HG03354 (cell line): ENCODE data around the gene VWF.

Source experiments
- ATAC-seq: cut with Tn5 transposase; IDR thresholded peaks from one replicate; pipeline ENCODE4 v1.9.1; 2021; ENCODE audit warnings: mild to moderate bottlenecking; ENCODE audit not compliant: unreplicated experiment, poor library complexity, severe bottlenecking

Gene VWF

DNA sequence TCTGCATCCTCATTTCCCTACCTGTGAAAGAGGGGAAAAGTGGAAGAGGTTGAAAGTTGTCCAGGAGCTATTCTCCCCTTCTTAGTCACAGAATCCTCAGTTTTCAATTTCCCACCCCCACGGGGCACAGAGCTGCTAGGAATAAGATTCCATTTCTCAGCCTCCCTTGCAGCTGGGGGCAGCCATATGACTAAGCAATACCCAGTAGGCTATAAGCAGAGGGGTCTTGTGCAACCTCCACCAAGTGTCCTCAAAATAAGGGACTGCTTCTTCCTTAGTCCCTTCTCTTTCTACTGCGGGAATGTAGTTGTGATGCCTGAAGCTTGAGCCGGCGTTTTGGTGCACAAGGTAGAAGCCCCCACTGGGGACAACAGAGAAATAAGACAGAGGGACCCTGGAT is 40.9 kb downstream of the VWF start:
- no peak for ATAC-seq

GRCh38 chr12:6082613-6083012 is 41.9 kb downstream of the VWF start:
- no peak for ATAC-seq

- ATAC-seq, result no peak
Measured at GRCh38 chr12:6080149-6081045, 44.1 kb downstream of the VWF start.

- ATAC-seq, result no peak
Measured at GRCh38 chr12:6078398-6079096, 45.9 kb downstream of the VWF start.

DNA sequence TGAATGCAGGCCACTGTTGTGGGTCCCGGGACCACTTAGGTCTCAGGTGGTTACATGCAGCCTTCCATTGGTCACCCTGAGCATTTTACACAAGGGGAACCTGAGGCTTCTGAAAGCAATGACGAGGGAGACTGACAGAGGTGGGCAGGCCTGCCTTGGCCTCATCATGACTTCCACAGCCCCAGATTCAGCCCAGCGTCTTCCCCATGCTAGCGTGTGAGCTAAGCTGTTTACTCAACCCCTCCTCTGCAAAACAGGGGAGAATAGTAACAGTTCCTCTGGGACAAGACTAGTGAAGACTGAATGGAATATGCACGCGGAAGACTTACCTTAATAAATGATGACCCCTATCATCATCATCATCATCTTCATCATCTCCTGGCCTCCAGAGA is 46.8 kb downstream of the VWF start:
- ATAC-seq, result no peak

GRCh38 chr12:6076776-6077691 is 47.4 kb downstream of the VWF start:
- ATAC-seq, result no peak

DNA sequence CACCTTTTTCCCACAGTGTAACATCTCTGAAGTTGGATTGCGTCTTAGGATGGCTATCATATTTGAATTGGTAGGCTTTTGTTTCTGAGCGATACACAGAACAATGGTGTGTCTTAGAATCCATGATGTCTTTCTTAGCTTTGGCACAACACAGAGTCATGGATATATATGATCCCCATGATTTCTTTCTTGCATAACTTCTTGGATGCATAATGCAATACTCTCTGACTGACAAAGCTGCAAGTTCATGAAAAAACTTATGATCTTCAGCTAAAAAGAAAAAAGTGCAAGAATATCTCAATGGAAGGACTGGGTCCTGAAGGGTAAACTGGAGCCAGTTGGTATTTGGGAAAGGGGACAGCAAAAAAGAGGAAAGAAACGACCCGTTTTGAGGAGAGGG is 48.1 kb downstream of the VWF start:
- no peak for ATAC-seq

DNA sequence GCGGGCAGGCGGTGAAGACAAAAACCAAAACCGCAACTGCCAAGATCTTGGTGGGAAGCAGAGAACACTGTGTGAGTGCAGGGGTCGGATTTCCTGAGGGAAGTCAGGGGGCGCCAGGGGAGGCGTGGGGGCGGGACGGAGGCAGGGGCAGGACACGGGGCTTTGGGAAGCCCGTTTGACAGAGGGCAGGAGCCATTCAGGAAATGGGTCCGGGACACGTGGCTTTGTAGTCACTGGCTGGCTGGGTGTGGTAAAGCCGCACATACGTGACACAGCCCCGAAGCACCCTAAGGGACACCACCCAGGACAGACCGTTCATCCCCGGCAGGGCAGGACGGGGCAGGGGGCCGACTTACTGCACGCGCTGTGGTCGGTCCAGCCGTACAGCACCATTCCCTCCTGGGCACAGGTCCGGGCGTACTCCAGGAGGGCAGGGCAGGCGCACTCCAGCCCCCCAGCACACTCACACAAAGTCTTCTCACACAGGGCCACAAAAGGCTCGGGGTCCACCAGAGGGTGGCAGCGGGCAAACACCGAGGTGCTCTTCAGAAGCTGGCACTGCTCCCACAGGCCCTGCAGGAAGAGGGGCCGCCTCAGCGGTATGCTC is 49.4 kb downstream of the VWF start:
- no peak for ATAC-seq

- ATAC-seq, result no peak
Measured at GRCh38 chr12:6074427-6074826, 50.0 kb downstream of the VWF start.

GRCh38 chr12:6073426-6073825 is 51.0 kb downstream of the VWF start:
- ATAC-seq, result no peak

GRCh38 chr12:6072302-6072752 is 52.1 kb downstream of the VWF start:
- ATAC-seq, result no peak

DNA sequence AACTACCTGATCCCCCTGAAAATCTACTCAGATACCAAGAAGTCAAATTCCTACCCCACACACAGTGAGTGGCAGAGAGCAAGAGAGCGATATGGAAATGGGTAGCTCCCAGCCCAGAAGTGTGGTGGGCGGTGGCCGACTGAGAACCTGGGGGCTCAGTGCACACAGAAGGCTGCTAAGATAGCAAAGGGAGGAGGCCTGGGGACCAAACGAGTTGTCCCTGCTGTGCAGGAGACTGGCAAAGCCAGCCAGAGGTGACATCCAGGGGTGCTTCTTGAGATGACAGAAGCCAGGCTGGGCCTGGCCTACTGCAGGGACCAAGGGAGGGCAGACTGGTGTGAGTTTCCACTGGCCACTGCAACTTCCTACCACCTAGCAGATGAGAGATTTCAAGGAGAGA is 52.9 kb downstream of the VWF start:
- ATAC-seq, result no peak

DNA sequence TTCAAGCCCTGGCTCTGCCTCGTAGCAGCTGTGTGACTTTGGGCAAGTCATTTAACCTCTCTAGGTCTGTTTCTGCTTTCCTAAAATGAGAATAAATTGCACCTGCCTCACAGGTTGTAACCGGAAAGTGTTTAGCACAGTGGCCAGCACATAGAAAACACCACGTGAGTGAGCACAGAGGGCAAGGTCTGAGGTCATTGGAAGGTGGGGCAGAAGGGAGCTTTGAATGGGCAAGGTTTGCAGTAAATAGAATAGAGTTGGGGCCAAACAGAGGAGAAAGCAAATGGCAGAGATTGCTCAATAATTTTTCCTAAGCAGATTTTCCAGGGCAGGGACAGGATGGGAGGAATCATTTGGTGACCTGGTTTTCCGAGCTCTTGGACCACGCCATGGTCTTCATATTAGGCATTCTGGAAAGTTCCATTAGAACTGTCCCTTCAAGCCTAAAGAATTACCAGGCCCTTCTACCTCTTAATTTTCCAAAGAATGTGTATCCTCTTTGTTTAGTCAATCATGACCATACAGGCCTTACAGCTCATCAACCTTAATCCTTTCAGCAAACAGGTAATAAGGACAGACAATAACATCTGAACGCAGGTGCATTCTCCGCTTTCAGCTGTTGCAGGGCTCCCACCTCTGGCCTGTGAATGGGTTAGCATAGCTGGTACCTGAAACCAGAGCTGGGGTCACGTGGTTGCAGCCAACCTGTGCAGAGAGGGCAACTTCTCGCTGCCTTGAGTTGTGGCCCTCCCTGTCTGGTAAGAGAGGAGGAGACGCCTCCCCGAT is 53.8 kb downstream of the VWF start:
- ATAC-seq, result no peak

GRCh38 chr12:6069437-6070093 is 54.9 kb downstream of the VWF start:
- no peak for ATAC-seq

GRCh38 chr12:6068227-6068626 is 56.2 kb downstream of the VWF start:
- ATAC-seq, result no peak

- no peak for ATAC-seq
Measured at GRCh38 chr12:6067152-6067916, 57.1 kb downstream of the VWF start.

DNA sequence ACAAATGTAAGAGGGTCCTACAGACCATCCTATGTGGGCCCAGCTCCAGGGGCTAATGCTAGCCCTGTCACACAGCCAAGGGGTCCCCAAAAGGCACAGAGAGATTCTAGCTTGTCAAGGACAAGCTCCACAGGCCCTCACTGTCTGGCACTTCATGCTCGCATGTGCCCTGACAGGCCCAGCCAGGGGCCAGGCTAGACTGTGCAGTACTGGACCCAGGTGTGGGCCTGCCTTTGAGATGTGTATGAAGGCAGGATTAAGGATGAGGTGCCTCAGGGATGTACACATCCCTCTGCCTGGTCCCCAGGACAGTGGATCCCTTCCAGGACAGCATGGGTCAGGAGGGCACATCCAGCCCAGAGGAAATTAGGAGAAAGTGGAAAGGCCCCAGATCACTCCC is 57.8 kb downstream of the VWF start:
- ATAC-seq, result no peak

GRCh38 chr12:6065863-6066199 is 58.6 kb downstream of the VWF start:
- ATAC-seq, result no peak
